BJ (cell line): ENCODE measurements around the gene GSKIP. TPM values are rescaled to one million over a fixed set of nuclear protein-coding genes. Genes with fewer than 3 reads are reported as not detected.

Source experiments
- CTCF ChIA-PET: fragments of 350-600 bp; formaldehyde crosslinking; extraction: SDS; loops from one replicate; lab custom pipeline; 2021; ENCODE audit warnings: antibody characterized with exemption, inconsistent platforms; lab: Yijun Ruan, JAX
- POLR2A ChIA-PET: fragments of 300-600 bp; sonication (Branson Sonifier 250); formaldehyde crosslinking; extraction: SDS; loops from one replicate; lab custom pipeline; 2021; ENCODE audit warnings: antibody characterized with exemption; lab: Charles Lee
- DNase-seq: peaks from one replicate; pipeline ENCODE4 v3.0.0-alpha.2; 2011; ENCODE audit warnings: low read depth
- H3K27me3 ChIP-seq: 2 replicates; pipeline ENCODE4 v1.6.0; 2011; ENCODE audit warnings: low read length; ENCODE audit not compliant: control insufficient read depth, insufficient read depth
- H3K36me3 ChIP-seq: 2 replicates; pipeline ENCODE4 v1.5.1; 2011; ENCODE audit warnings: low read length; ENCODE audit not compliant: control insufficient read depth, insufficient read depth
- H3K4me3 ChIP-seq: 2 replicates; pipeline ENCODE4 v1.5.1; 2011; ENCODE audit warnings: low read depth, mild to moderate bottlenecking, control low read depth, low read length
- polyA plus RNA-seq: library from polyadenylated mRNA; depleted of rRNA; stranded (reverse); fragments of >200 nt; gene quantifications from 2 replicates; pipeline ENCODE4 v1.2.3, GENCODE V29; 2011
- TF ChIP-seq, protein P1 (sequence below): IDR thresholded peaks from 2 replicates; pipeline ENCODE4 v1.5.1; 2011; ENCODE audit warnings: low read depth, mild to moderate bottlenecking, control low read depth, inconsistent platforms, low read length, moderate library complexity; ENCODE audit not compliant: insufficient read depth

GSKIP gene
- polyA plus RNA-seq, 1 experiment, result 14.7 TPM

DNA sequence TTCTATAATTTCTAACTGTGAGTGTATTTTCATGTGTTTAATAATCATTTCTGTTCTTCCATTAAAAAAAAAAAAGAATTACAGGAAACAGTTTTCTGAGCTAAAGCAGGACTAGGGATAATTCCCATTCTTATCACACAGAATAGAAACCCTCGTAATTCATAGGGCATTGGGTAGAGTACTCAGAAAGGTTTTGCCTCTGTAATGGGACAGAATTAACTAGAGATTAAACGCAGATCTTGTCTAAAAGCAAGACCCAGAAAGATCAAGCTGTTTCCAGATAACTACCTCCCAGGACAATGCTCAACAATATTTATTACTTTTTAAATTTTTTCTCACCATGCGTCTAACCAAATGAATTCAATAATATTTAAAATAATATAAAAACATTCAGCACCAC, 10.2 kb downstream of the GSKIP start:
- CTCF ChIA-PET, result no interaction called here
- TF ChIP-seq, protein P1, sequence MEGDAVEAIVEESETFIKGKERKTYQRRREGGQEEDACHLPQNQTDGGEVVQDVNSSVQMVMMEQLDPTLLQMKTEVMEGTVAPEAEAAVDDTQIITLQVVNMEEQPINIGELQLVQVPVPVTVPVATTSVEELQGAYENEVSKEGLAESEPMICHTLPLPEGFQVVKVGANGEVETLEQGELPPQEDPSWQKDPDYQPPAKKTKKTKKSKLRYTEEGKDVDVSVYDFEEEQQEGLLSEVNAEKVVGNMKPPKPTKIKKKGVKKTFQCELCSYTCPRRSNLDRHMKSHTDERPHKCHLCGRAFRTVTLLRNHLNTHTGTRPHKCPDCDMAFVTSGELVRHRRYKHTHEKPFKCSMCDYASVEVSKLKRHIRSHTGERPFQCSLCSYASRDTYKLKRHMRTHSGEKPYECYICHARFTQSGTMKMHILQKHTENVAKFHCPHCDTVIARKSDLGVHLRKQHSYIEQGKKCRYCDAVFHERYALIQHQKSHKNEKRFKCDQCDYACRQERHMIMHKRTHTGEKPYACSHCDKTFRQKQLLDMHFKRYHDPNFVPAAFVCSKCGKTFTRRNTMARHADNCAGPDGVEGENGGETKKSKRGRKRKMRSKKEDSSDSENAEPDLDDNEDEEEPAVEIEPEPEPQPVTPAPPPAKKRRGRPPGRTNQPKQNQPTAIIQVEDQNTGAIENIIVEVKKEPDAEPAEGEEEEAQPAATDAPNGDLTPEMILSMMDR, result no peak

DNA sequence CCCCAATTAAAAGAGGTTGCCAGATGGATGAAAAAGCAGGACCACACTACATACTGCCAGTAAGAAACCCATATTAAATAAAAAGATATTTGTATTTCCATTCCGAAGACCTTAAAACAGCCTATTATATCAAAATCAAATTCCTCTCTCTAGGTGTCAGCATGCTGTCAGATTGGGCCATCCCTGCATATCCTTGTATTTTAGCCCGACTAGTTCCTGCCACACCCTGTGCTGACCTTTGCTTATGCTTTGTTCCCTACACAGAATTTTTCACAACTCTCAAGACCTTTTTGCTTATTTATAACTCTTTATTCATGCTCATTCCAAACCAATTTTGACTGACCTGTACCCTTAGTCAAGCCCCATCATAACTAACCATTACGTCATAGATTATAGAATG, 12.8 kb downstream of the GSKIP start:
- Histone ChIP-seq H3K4me3 (no peak overlapping the region), H3K27me3 (no peaks in the 10 kb centered on the region), H3K36me3 (no peaks in the 10 kb centered on the region)
- no peak for DNase-seq
- ChIA-PET POLR2A (no interaction called here), CTCF (no interaction called here)
- TF ChIP-seq, protein P1, result no peak

More for the DNA sequence above, 10.2 kb downstream of the GSKIP start:
- POLR2A ChIA-PET, result interaction anchor here (0.6 kb wide), 1 partner anchor 16 kb away, joined by 9 read pairs; no protein-coding TSS in a partner anchor
- no peak overlapping the region for H3K4me3 ChIP-seq
- DNase-seq, result no peak
- no peaks in the 10 kb centered on the region for H3K27me3 ChIP-seq
- no peaks in the 10 kb centered on the region for H3K36me3 ChIP-seq

DNA sequence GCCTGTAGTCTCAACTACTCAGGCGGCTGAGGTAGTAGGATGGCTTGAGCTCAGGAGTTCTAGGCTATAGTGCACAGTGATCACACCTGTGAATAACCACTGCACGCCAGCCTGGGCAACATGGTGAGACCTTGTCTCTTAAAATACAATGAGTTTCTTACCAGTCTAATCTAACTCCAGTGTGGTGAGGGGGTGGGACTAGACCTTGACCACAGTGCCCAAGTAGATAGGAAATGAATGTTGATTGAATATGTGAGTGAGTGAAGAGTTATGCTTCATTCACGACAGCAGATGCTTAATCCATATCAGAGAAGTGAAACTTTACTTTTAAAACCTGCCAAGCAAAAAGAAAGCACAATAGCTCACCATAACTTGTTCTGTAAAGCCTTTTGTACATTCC, 17.4 kb downstream of the GSKIP start:
- ChIA-PET POLR2A (no interaction called here), CTCF (interaction anchor here (1.3 to 1.7 kb wide), 3 partner anchors 8 to 17 kb away, joined by 3 to 4 read pairs (median 4); no protein-coding TSS in a partner anchor)
- H3K4me3 ChIP-seq, result no peak overlapping the region
- TF ChIP-seq, protein P1, result no peak
- no peaks in the 10 kb centered on the region for H3K27me3 ChIP-seq
- no peaks in the 10 kb centered on the region for H3K36me3 ChIP-seq
- no peak for DNase-seq

DNA sequence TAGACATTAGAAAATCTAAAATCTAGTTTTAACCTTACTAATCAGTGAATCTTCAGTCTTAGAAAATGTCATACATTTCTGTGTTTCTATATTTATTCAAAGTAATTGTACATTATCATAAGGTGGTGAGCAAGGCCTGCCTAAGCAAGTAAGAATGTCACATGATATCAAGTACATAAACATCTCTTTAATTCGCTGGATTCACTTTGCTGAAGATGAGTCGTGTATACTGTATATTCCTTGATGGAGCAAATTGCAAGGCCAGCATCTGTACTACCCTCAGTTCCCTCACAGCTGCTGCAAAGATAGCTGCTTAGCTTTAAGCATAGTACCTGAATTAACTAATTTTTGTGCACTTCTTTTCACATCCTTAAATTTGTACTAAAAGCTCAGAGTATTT, 20.1 kb downstream of the GSKIP start:
- H3K4me3 ChIP-seq, result no peak overlapping the region
- CTCF ChIA-PET, result no interaction called here
- DNase-seq, result no peak

DNA sequence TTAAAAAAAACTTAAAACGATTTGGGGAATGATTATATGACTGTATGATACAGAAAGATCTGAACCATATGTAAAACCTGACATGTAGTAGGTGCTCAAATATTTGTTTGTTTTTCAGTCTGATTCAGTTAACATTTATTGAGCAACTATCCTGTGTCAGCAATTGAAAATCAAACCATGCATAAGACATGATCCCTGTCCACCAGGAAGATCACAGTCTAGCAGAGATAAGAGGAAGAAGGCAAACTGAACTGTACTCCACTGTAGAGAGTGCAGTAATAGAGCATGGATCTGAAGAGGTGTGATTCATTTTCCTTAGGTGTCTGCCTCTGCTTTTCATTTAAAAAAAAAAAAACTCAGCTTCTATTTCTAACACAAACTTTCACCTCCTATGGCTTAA, 20.7 kb downstream of the GSKIP start:
- TF ChIP-seq, protein P1, result no peak
- POLR2A ChIA-PET, result no interaction called here
- no peak for DNase-seq
- 0 out of 2 replicates have a peak, but pooled peaks cover 1% of the 10 kb centered on the region for H3K36me3 ChIP-seq
- H3K4me3 ChIP-seq, result no peak overlapping the region
- CTCF ChIA-PET, result interaction anchor here (1.1 kb wide), 1 partner anchor 26 kb away, joined by 4 read pairs; no protein-coding TSS in a partner anchor
- H3K27me3 ChIP-seq, result no peaks in the 10 kb centered on the region

More for the DNA sequence above, 20.1 kb downstream of the GSKIP start:
- H3K27me3 ChIP-seq, result no peaks in the 10 kb centered on the region
- TF ChIP-seq, protein P1, result no peak
- H3K36me3 ChIP-seq, result 0 out of 2 replicates have a peak, but pooled peaks cover 1% of the 10 kb centered on the region
- POLR2A ChIA-PET, result no interaction called here
